ENCODE measurements around the gene PCCA. TPM values are rescaled to one million over a fixed set of nuclear protein-coding genes. Genes with fewer than 3 reads are reported as not detected.

PCCA gene
- total RNA-seq, 1 donor from 2014 or later, result 229 TPM

- H3K9me3 ChIP-seq (ENCODE audit: control insufficient read depth in 3 of 3, low read length in 3 of 3), result no peaks in the 10 kb centered on the region
- no peak overlapping the region for H3K4me3 ChIP-seq (ENCODE audit: low read length in 3 of 3)
- H3K36me3 ChIP-seq (ENCODE audit: control insufficient read depth in 3 of 3, insufficient read depth in 3 of 3, low read length in 3 of 3), result no peaks in the 10 kb centered on the region
- H3K27me3 ChIP-seq (ENCODE audit: control insufficient read depth in 3 of 3, insufficient read depth in 3 of 3, low read length in 3 of 3), result no peaks in the 10 kb centered on the region
- no peaks in the 10 kb centered on the region for H3K4me1 ChIP-seq (ENCODE audit: control insufficient read depth in 3 of 3, insufficient read depth in 3 of 3, low read length in 3 of 3)
- H3K9ac ChIP-seq (ENCODE audit: low read depth in 1 of 3, low read length in 3 of 3), result no peak overlapping the region
- H3K27ac ChIP-seq (ENCODE audit: low read depth, low read length), result no peak overlapping the region
These were observed 88.0 kb downstream of the PCCA start for GRCh38 chr13:100176801-100177400.

- no peak overlapping the region for H3K27ac ChIP-seq (ENCODE audit: low read depth, low read length)
- no peaks in the 10 kb centered on the region for H3K9me3 ChIP-seq (ENCODE audit: control insufficient read depth in 3 of 3, low read length in 3 of 3)
- no peaks in the 10 kb centered on the region for H3K4me1 ChIP-seq (ENCODE audit: control insufficient read depth in 3 of 3, insufficient read depth in 3 of 3, low read length in 3 of 3)
- H3K27me3 ChIP-seq (ENCODE audit: control insufficient read depth in 3 of 3, insufficient read depth in 3 of 3, low read length in 3 of 3), result no peaks in the 10 kb centered on the region
- no peak overlapping the region for H3K9ac ChIP-seq (ENCODE audit: low read depth in 1 of 3, low read length in 3 of 3)
- H3K4me3 ChIP-seq (ENCODE audit: low read length in 3 of 3), result no peak overlapping the region
- no peaks in the 10 kb centered on the region for H3K36me3 ChIP-seq (ENCODE audit: control insufficient read depth in 3 of 3, insufficient read depth in 3 of 3, low read length in 3 of 3)
These were observed 89.4 kb downstream of the PCCA start for GRCh38 chr13:100178309-100178708.

- no peaks in the 10 kb centered on the region for H3K9me3 ChIP-seq (ENCODE audit: control insufficient read depth in 3 of 3, low read length in 3 of 3)
- H3K4me3 ChIP-seq (ENCODE audit: low read length in 3 of 3), result no peak overlapping the region
- no peak overlapping the region for H3K9ac ChIP-seq (ENCODE audit: low read depth in 1 of 3, low read length in 3 of 3)
- H3K36me3 ChIP-seq (ENCODE audit: control insufficient read depth in 3 of 3, insufficient read depth in 3 of 3, low read length in 3 of 3), result no peaks in the 10 kb centered on the region
- H3K4me1 ChIP-seq (ENCODE audit: control insufficient read depth in 3 of 3, insufficient read depth in 3 of 3, low read length in 3 of 3), result no peaks in the 10 kb centered on the region
- H3K27me3 ChIP-seq (ENCODE audit: control insufficient read depth in 3 of 3, insufficient read depth in 3 of 3, low read length in 3 of 3), result no peaks in the 10 kb centered on the region
- H3K27ac ChIP-seq (ENCODE audit: low read depth, low read length), result no peak overlapping the region
These were observed 90.4 kb downstream of the PCCA start for GRCh38 chr13:100179276-100179675.

GRCh38 chr13:100182900-100183490 lies 94.1 kb downstream of the PCCA start:
- Histone ChIP-seq H3K9me3 (ENCODE audit: control insufficient read depth in 3 of 3, low read length in 3 of 3) (no peaks in the 10 kb centered on the region), H3K27ac (ENCODE audit: low read depth, low read length) (no peak overlapping the region), H3K27me3 (ENCODE audit: control insufficient read depth in 3 of 3, insufficient read depth in 3 of 3, low read length in 3 of 3) (no peaks in the 10 kb centered on the region), H3K4me1 (ENCODE audit: control insufficient read depth in 3 of 3, insufficient read depth in 3 of 3, low read length in 3 of 3) (no peaks in the 10 kb centered on the region), H3K4me3 (ENCODE audit: low read length in 3 of 3) (no peak overlapping the region), H3K9ac (ENCODE audit: low read depth in 1 of 3, low read length in 3 of 3) (no peak overlapping the region), H3K36me3 (ENCODE audit: control insufficient read depth in 3 of 3, insufficient read depth in 3 of 3, low read length in 3 of 3) (no peaks in the 10 kb centered on the region)

GRCh38 chr13:100184095-100184494 lies 95.2 kb downstream of the PCCA start:
- no peaks in the 10 kb centered on the region for H3K27me3 ChIP-seq (ENCODE audit: control insufficient read depth in 3 of 3, insufficient read depth in 3 of 3, low read length in 3 of 3)
- no peak overlapping the region for H3K4me3 ChIP-seq (ENCODE audit: low read length in 3 of 3)
- H3K36me3 ChIP-seq (ENCODE audit: control insufficient read depth in 3 of 3, insufficient read depth in 3 of 3, low read length in 3 of 3), result no peaks in the 10 kb centered on the region
- no peak overlapping the region for H3K9ac ChIP-seq (ENCODE audit: low read depth in 1 of 3, low read length in 3 of 3)
- H3K4me1 ChIP-seq (ENCODE audit: control insufficient read depth in 3 of 3, insufficient read depth in 3 of 3, low read length in 3 of 3), result no peaks in the 10 kb centered on the region
- H3K9me3 ChIP-seq (ENCODE audit: control insufficient read depth in 3 of 3, low read length in 3 of 3), result no peaks in the 10 kb centered on the region
- H3K27ac ChIP-seq (ENCODE audit: low read depth, low read length), result no peak overlapping the region

- H3K36me3 ChIP-seq (ENCODE audit: control insufficient read depth in 3 of 3, insufficient read depth in 3 of 3, low read length in 3 of 3), result no peaks in the 10 kb centered on the region
- no peaks in the 10 kb centered on the region for H3K9me3 ChIP-seq (ENCODE audit: control insufficient read depth in 3 of 3, low read length in 3 of 3)
- no peak overlapping the region for H3K4me3 ChIP-seq (ENCODE audit: low read length in 3 of 3)
- no peak overlapping the region for H3K9ac ChIP-seq (ENCODE audit: low read depth in 1 of 3, low read length in 3 of 3)
- no peak overlapping the region for H3K27ac ChIP-seq (ENCODE audit: low read depth, low read length)
- H3K27me3 ChIP-seq (ENCODE audit: control insufficient read depth in 3 of 3, insufficient read depth in 3 of 3, low read length in 3 of 3), result no peaks in the 10 kb centered on the region
- H3K4me1 ChIP-seq (ENCODE audit: control insufficient read depth in 3 of 3, insufficient read depth in 3 of 3, low read length in 3 of 3), result no peaks in the 10 kb centered on the region
These were observed 106.7 kb downstream of the PCCA start for GRCh38 chr13:100195568-100195967.

- no peak overlapping the region for H3K9ac ChIP-seq (ENCODE audit: low read depth in 1 of 3, low read length in 3 of 3)
- H3K9me3 ChIP-seq (ENCODE audit: control insufficient read depth in 3 of 3, low read length in 3 of 3), result no peaks in the 10 kb centered on the region
- no peaks in the 10 kb centered on the region for H3K36me3 ChIP-seq (ENCODE audit: control insufficient read depth in 3 of 3, insufficient read depth in 3 of 3, low read length in 3 of 3)
- no peaks in the 10 kb centered on the region for H3K27me3 ChIP-seq (ENCODE audit: control insufficient read depth in 3 of 3, insufficient read depth in 3 of 3, low read length in 3 of 3)
- no peak overlapping the region for H3K27ac ChIP-seq (ENCODE audit: low read depth, low read length)
- no peak overlapping the region for H3K4me3 ChIP-seq (ENCODE audit: low read length in 3 of 3)
- no peaks in the 10 kb centered on the region for H3K4me1 ChIP-seq (ENCODE audit: control insufficient read depth in 3 of 3, insufficient read depth in 3 of 3, low read length in 3 of 3)
These were observed 107.5 kb downstream of the PCCA start for GRCh38 chr13:100196375-100196774.

GRCh38 chr13:100197116-100197515 lies 108.2 kb downstream of the PCCA start:
- H3K4me3 ChIP-seq (ENCODE audit: low read length in 3 of 3), result no peak overlapping the region
- H3K27me3 ChIP-seq (ENCODE audit: control insufficient read depth in 3 of 3, insufficient read depth in 3 of 3, low read length in 3 of 3), result no peaks in the 10 kb centered on the region
- H3K9ac ChIP-seq (ENCODE audit: low read depth in 1 of 3, low read length in 3 of 3), result no peak overlapping the region
- H3K9me3 ChIP-seq (ENCODE audit: control insufficient read depth in 3 of 3, low read length in 3 of 3), result no peaks in the 10 kb centered on the region
- H3K27ac ChIP-seq (ENCODE audit: low read depth, low read length), result no peak overlapping the region
- H3K4me1 ChIP-seq (ENCODE audit: control insufficient read depth in 3 of 3, insufficient read depth in 3 of 3, low read length in 3 of 3), result no peaks in the 10 kb centered on the region
- no peaks in the 10 kb centered on the region for H3K36me3 ChIP-seq (ENCODE audit: control insufficient read depth in 3 of 3, insufficient read depth in 3 of 3, low read length in 3 of 3)

- H3K9ac ChIP-seq (ENCODE audit: low read depth in 1 of 3, low read length in 3 of 3), result no peak overlapping the region
- no peaks in the 10 kb centered on the region for H3K27me3 ChIP-seq (ENCODE audit: control insufficient read depth in 3 of 3, insufficient read depth in 3 of 3, low read length in 3 of 3)
- H3K36me3 ChIP-seq (ENCODE audit: control insufficient read depth in 3 of 3, insufficient read depth in 3 of 3, low read length in 3 of 3), result no peaks in the 10 kb centered on the region
- H3K27ac ChIP-seq (ENCODE audit: low read depth, low read length), result no peak overlapping the region
- no peak overlapping the region for H3K4me3 ChIP-seq (ENCODE audit: low read length in 3 of 3)
- no peaks in the 10 kb centered on the region for H3K9me3 ChIP-seq (ENCODE audit: control insufficient read depth in 3 of 3, low read length in 3 of 3)
- no peaks in the 10 kb centered on the region for H3K4me1 ChIP-seq (ENCODE audit: control insufficient read depth in 3 of 3, insufficient read depth in 3 of 3, low read length in 3 of 3)
These were observed 108.9 kb downstream of the PCCA start for GRCh38 chr13:100197591-100198365.

- Histone ChIP-seq H3K4me1 (ENCODE audit: control insufficient read depth in 3 of 3, insufficient read depth in 3 of 3, low read length in 3 of 3) (no peaks in the 10 kb centered on the region), H3K4me3 (ENCODE audit: low read length in 3 of 3) (no peak overlapping the region), H3K27ac (ENCODE audit: low read depth, low read length) (no peak overlapping the region), H3K9me3 (ENCODE audit: control insufficient read depth in 3 of 3, low read length in 3 of 3) (no peaks in the 10 kb centered on the region), H3K27me3 (ENCODE audit: control insufficient read depth in 3 of 3, insufficient read depth in 3 of 3, low read length in 3 of 3) (no peaks in the 10 kb centered on the region), H3K36me3 (ENCODE audit: control insufficient read depth in 3 of 3, insufficient read depth in 3 of 3, low read length in 3 of 3) (peaks cover 0 to 2% (median 0%) of the 10 kb centered on the region in 3 donors), H3K9ac (ENCODE audit: low read depth in 1 of 3, low read length in 3 of 3) (no peak overlapping the region)
These were observed 114.9 kb downstream of the PCCA start for GRCh38 chr13:100203696-100204367.
